Mammary epithelial cell (primary cell): ENCODE measurements around the gene OPRM1.

ENCODE experiments used
- CTCF ChIP-seq, 2 donors: IDR thresholded peaks in 1 of 2; conservative IDR thresholded peaks in 1 of 2; 2 replicates each; pipeline ENCODE4 v1.5.1; 2011 to 2012; ENCODE audit warnings: inconsistent platforms in 2 of 2, low read length in 2 of 2, mild to moderate bottlenecking in 2 of 2, control low read depth in 1 of 2, low read depth in 1 of 2; ENCODE audit not compliant: insufficient read depth in 1 of 2; ENCODE audit errors: extremely low read depth in 1 of 2
- EZH2 ChIP-seq: IDR thresholded peaks from 2 replicates; pipeline ENCODE4 v1.6.1; 2012; ENCODE audit warnings: low read length, inconsistent platforms, borderline replicate concordance

DNA sequence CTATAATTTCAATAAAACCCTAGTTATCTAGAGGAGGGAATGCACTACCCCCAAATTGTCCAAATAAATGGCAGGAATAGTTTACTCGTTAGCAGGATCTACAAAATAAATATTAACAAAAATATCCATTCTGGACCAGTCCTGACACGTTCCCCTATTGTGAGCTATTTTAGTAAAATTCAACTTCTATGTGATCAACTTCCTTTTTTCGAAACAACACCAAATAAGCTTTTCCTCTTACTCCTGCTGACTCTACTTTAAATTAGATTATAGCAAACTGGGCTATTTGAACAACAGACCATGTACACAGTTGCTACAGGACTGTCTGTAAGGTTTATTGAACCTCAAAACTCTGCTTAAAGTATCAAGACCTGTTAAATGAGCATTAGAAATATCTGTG is 163.3 kb downstream of the OPRM1 start:
- no peak for TF ChIP-seq CTCF (conservative IDR thresholded peaks at IDR 0.05 in 1 of 2, IDR thresholded peaks at IDR 0.05 in 1 of 2; ENCODE audit: extremely low read depth in 1 of 2, insufficient read depth in 1 of 2, low read depth in 1 of 2, low read length in 2 of 2)
- TF ChIP-seq EZH2, result no peak
